Stimulated activated CD4-positive, alpha-beta T cell treated with anti-CD3 and anti-CD28 coated beads, TNF-alpha, amount 100 ng/mL, for 48 hours (primary cell): ENCODE results near the gene CDK2AP2.
A peak's percentile ranks its signal among the peaks of the same experiment; 100 is the strongest.
"Not testable (repeated sequence)": the region's sequence is repeated elsewhere in the genome, so short reads cannot be mapped to it uniquely, and the experiment has no call there.

Experiments used
- DNase-seq, 3 donors: peaks; one replicate each; pipeline ENCODE4 v3.0.0-alpha.2; 2020; ENCODE audit warnings: low read depth in 3 of 3

Gene CDK2AP2

GRCh38 chr11:67507864-67508485 lies at the start of gene CDK2AP2:
TSS of gene CDK2AP2 (minus strand) at chr11:67508162. CDS start at chr11:67508082, 80 bp downstream.
- peak; percentile 98 to 99 (median 99) for DNase-seq

- DNase-seq, result no peak
Measured at GRCh38 chr11:67556244-67556643, 48.3 kb upstream of the CDK2AP2 start.

- not testable (repeated sequence) for DNase-seq
Measured at GRCh38 chr11:67551697-67552096, 43.7 kb upstream of the CDK2AP2 start.

GRCh38 chr11:67551127-67551526 lies 43.2 kb upstream of the CDK2AP2 start:
- no peak for DNase-seq

GRCh38 chr11:67548555-67549110 lies 40.7 kb upstream of the CDK2AP2 start:
- DNase-seq, result no peak

GRCh38 chr11:67548112-67548511 lies 40.1 kb upstream of the CDK2AP2 start:
- not testable (repeated sequence) for DNase-seq

- DNase-seq, result no peak
Measured at GRCh38 chr11:67545280-67545679, 37.3 kb upstream of the CDK2AP2 start.

GRCh38 chr11:67544616-67545242 lies 36.8 kb upstream of the CDK2AP2 start:
- no peak for DNase-seq

GRCh38 chr11:67543585-67543984 lies 35.6 kb upstream of the CDK2AP2 start:
- no peak for DNase-seq

- DNase-seq, result no peak
Measured at GRCh38 chr11:67542971-67543370, 35.0 kb upstream of the CDK2AP2 start.

- DNase-seq, result no peak
Measured at GRCh38 chr11:67542169-67542568, 34.2 kb upstream of the CDK2AP2 start.

- no peak for DNase-seq
Measured at GRCh38 chr11:67541198-67541597, 33.2 kb upstream of the CDK2AP2 start.

GRCh38 chr11:67539550-67539949 lies 31.6 kb upstream of the CDK2AP2 start:
- no peak for DNase-seq

GRCh38 chr11:67538823-67539505 lies 31.0 kb upstream of the CDK2AP2 start:
- DNase-seq, result no peak

GRCh38 chr11:67538306-67538705 lies 30.3 kb upstream of the CDK2AP2 start:
- no peak for DNase-seq

- DNase-seq, result no peak
Measured at GRCh38 chr11:67535561-67535960, 27.6 kb upstream of the CDK2AP2 start.

GRCh38 chr11:67534070-67534679 lies 26.2 kb upstream of the CDK2AP2 start:
- DNase-seq, result no peak

GRCh38 chr11:67532889-67533288 lies 24.9 kb upstream of the CDK2AP2 start:
- DNase-seq, result no peak

- no peak for DNase-seq
Measured at GRCh38 chr11:67530282-67530592, 22.3 kb upstream of the CDK2AP2 start.

GRCh38 chr11:67528376-67528775 lies 20.4 kb upstream of the CDK2AP2 start:
- no peak for DNase-seq

- DNase-seq, result no peak
Measured at GRCh38 chr11:67525275-67525976, 17.5 kb upstream of the CDK2AP2 start.

- no peak for DNase-seq
Measured at GRCh38 chr11:67524480-67524808, 16.5 kb upstream of the CDK2AP2 start.
